ENCODE results near the gene SKAP2.

DNA sequence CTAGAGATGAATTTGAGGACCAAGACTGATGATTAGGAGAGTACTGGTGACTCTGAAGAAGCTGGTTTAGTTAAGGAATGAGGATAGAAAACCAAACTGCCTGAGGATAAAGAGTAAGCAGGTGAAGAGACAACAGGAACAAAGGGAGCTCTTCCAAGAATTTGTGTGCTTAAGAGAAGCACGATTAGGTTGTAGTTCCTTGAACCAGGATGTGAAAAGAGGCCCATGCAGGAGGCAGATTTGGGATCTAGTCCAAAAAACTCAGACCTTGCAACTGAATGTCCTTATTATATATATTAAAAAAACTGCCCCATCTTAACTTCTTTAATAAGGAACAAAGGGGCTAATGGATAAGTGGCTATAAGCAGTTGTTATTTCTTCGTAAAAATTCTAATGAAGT is 150.4 kb downstream of the SKAP2 start:
- no peak for TF ChIP-seq ZNF274 (IDR thresholded peaks at IDR 0.05; ENCODE audit: low read depth, low read length)
- TF ChIP-seq SUZ12 (IDR thresholded peaks at IDR 0.05; ENCODE audit: extremely low read depth, insufficient read depth, insufficient read length): no peak
- TF ChIP-seq YY1 (IDR thresholded peaks at IDR 0.05; ENCODE audit: insufficient read depth, insufficient read length): no peak

Measured in NT2/D1 (cell line).